ENCODE measurements around the gene SLX9.

SLX9 gene

DNA sequence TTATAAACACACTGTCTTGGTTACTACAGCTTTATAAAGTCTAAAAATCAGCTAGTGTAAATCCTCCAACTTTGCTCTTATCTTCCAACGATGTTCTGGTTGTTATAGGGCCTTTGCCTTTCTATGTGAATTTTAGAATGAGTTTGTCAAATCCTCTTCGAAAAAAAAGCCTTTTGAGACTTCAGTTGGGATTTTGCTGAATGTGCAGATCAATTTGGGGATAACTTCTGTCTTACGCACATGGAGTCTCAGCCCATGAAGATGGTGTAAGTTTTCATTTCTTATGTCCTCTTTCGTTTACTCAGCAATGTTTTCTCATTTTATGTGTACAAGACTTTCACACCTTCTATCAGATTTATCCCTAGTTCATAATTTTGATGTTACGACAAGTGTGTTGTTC is 69.8 kb downstream of the SLX9 start:
- TF ChIP-seq ZFX (IDR thresholded peaks at IDR 0.05), result no peak
- TF ChIP-seq, protein P1, sequence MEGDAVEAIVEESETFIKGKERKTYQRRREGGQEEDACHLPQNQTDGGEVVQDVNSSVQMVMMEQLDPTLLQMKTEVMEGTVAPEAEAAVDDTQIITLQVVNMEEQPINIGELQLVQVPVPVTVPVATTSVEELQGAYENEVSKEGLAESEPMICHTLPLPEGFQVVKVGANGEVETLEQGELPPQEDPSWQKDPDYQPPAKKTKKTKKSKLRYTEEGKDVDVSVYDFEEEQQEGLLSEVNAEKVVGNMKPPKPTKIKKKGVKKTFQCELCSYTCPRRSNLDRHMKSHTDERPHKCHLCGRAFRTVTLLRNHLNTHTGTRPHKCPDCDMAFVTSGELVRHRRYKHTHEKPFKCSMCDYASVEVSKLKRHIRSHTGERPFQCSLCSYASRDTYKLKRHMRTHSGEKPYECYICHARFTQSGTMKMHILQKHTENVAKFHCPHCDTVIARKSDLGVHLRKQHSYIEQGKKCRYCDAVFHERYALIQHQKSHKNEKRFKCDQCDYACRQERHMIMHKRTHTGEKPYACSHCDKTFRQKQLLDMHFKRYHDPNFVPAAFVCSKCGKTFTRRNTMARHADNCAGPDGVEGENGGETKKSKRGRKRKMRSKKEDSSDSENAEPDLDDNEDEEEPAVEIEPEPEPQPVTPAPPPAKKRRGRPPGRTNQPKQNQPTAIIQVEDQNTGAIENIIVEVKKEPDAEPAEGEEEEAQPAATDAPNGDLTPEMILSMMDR (conservative IDR thresholded peaks at IDR 0.05), result no peak

DNA sequence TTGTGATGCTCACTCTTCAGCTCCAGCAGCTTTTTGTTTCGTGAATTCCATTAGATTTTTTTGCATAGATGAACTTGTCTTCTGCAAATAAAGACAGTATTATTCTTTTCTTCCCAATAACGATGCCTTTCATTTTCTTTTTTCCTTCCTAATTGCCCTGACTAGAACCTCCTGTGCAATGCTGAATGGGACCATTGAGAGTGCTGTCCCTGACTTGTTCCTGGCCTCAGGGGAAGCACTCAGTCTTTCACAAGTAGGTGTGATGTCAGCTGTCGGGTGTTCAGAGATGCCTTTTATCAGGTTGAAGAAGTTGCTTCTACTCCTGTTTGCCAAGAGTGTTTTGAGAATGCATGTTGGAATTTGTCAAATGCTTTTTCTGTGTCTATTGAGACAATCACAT is 70.3 kb downstream of the SLX9 start:
- no peak overlapping the region for H3K27ac ChIP-seq
- TF ChIP-seq, protein P1 (conservative IDR thresholded peaks at IDR 0.05), result no peak
- no peak for TF ChIP-seq ZFX (IDR thresholded peaks at IDR 0.05)

More for the DNA sequence above, 69.8 kb downstream of the SLX9 start:
- no peak overlapping the region for H3K27ac ChIP-seq

DNA sequence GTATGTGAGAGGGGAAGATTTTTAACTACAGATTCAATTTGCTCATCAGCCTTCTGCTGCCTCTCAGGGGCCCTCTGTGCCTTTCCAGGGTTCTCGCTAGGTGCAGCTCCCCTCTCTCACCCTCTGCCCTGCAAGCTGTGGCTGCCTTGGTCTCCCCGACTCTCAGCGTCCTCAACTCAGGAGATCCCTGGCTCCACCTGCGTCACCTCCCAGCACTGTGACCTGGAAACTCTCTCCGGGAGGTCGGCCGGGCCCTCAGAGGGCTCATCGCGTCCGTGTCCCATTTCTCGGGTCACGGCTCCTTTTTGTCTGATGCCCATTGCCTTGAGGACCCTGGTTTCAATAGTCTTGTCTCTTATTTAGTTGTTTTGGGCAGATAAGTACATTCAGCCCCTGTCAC is 71.0 kb downstream of the SLX9 start:
- TF ChIP-seq ZFX (IDR thresholded peaks at IDR 0.05), result no peak
- TF ChIP-seq, protein P1 (conservative IDR thresholded peaks at IDR 0.05), result no peak
- H3K27ac ChIP-seq, result no peak overlapping the region

DNA sequence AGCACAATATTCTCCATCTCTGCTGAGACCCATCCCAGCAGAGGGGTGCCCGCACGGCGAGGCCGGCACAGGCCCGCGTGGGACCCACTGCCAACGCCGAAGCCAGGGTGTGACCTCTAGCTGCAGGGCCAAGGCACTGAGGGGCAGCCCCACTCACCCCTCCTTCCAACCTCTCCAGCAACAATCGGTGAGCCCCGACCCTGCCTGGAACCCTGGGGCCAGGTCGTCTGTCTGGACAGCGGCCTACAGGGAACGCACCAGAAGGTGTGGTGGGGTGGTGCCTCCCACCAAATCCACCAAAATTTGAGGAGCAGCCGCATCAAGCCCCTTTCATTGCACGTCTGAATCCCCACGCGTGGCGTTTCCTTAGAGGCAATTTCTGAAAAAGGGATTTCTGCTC is 71.6 kb downstream of the SLX9 start:
- no peak overlapping the region for H3K27ac ChIP-seq
- no peak for TF ChIP-seq ZFX (IDR thresholded peaks at IDR 0.05)
- TF ChIP-seq, protein P1 (conservative IDR thresholded peaks at IDR 0.05), result no peak

DNA sequence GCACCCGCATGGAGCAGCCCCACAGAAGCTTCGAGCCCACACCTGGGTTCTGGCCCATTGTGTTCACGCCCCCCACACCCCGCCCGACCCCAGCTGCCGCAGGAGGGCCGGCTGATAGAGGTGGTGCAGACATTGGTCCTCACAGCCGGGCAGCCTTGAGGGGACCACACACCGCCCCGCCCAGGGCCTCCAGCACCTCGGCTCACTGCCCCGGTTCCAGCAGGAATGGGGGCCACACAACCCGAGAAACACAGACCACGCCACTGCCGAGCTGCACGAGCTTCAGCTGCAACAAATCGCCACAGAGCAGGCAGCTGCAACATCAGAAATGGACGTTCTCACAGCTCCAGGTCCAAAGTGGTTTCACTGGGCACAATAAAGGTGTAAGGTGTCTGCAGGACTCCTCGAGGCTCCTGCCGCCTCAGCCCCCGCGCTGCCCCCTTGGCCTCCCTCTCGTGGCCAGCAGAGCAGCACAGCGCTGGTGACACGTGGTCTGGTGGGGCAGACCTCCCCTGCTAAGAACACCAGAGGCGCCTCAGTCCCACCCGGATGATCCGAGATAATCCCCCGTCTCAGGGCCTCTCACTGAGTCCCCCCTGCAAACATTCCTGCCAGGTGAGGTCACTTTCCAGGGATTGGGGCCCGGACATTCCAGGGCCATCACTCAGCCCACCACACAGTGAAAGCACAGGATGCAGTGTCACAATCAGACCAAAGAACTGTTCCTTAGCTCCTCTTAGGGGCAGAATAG is 72.3 kb downstream of the SLX9 start:
- TF ChIP-seq, protein P1 (conservative IDR thresholded peaks at IDR 0.05), result no peak
- no peak for TF ChIP-seq ZFX (IDR thresholded peaks at IDR 0.05)
- H3K27ac ChIP-seq, result no peak overlapping the region

DNA sequence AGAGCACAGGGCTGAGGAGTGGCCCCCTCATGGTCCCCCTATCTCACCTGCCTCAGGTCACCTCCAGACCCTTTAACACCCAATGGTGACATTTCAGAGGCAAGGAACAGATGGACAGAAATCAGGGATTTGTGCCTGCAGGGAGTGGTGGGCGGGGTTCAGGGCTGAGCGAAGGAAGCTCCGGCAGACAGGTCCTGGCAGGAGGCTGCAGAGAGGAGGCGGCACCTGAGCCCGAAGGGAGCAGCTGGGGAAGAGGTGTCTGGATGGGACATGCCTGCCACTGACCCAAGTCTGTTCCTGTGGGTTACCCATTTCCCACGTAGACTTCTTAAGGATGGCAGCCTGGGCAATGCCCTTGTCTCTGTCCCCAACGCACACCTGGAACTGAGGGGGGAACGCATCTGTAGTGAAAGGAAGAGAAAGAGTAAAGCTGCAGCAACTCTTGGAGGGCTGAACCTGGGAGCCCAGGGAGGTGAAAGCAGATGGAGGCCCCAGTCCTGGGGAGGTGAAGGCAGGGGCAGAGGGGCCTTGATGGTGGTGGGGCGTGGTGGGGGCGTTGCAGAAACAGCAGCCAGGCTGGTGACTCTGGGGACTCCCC is 72.9 kb downstream of the SLX9 start:
- no peak for TF ChIP-seq ZFX (IDR thresholded peaks at IDR 0.05)
- TF ChIP-seq, protein P1 (conservative IDR thresholded peaks at IDR 0.05), result no peak
- no peak overlapping the region for H3K27ac ChIP-seq

GRCh38 chr21:45013260-45013841 is 73.5 kb downstream of the SLX9 start:
- no peak overlapping the region for H3K27ac ChIP-seq
- TF ChIP-seq, protein P1 (conservative IDR thresholded peaks at IDR 0.05), result no peak
- TF ChIP-seq ZFX (IDR thresholded peaks at IDR 0.05), result no peak

Measured in C4-2B (cell line).